ENCODE measurements around the gene SVIL.
"Not testable (repeated sequence)": the region's sequence is repeated elsewhere in the genome, so short reads cannot be mapped to it uniquely, and the experiment has no call there.

The SVIL gene

DNA sequence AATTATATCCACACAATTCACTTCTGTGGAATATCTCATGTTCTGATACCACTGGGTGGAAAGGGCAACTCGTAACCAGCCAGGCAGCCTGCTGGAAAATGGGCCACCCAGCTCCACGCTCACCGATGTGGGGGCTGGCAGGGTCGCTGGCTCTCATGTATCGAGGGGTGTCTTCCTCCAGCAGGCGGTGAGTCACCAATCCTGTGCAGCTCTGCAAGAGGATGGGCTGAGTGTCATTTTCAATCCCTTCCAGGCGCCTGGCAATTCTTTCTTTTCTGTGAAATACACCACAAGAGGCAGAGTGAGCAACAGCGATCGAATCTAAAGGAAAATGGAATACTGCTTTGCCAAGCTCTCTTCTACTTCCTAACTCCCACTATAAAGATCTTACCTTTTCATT lies 80.1 kb downstream of the SVIL start:
- Mint-ChIP-seq H3K4me1 (peaks cover 24% of the 10 kb centered on the region), H3K27ac (no peak overlapping the region), H3K9me3 (no peaks in the 10 kb centered on the region), H3K4me3 (no peak overlapping the region), H3K27me3 (ENCODE audit: low read depth, poor library complexity) (no peaks in the 10 kb centered on the region), H3K36me3 (ENCODE audit: low read depth) (peaks cover 38% of the 10 kb centered on the region)
- TF ChIP-seq, protein P1, sequence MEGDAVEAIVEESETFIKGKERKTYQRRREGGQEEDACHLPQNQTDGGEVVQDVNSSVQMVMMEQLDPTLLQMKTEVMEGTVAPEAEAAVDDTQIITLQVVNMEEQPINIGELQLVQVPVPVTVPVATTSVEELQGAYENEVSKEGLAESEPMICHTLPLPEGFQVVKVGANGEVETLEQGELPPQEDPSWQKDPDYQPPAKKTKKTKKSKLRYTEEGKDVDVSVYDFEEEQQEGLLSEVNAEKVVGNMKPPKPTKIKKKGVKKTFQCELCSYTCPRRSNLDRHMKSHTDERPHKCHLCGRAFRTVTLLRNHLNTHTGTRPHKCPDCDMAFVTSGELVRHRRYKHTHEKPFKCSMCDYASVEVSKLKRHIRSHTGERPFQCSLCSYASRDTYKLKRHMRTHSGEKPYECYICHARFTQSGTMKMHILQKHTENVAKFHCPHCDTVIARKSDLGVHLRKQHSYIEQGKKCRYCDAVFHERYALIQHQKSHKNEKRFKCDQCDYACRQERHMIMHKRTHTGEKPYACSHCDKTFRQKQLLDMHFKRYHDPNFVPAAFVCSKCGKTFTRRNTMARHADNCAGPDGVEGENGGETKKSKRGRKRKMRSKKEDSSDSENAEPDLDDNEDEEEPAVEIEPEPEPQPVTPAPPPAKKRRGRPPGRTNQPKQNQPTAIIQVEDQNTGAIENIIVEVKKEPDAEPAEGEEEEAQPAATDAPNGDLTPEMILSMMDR (IDR thresholded peaks at IDR 0.05) = no peak
- DNase-seq = no peak

DNA sequence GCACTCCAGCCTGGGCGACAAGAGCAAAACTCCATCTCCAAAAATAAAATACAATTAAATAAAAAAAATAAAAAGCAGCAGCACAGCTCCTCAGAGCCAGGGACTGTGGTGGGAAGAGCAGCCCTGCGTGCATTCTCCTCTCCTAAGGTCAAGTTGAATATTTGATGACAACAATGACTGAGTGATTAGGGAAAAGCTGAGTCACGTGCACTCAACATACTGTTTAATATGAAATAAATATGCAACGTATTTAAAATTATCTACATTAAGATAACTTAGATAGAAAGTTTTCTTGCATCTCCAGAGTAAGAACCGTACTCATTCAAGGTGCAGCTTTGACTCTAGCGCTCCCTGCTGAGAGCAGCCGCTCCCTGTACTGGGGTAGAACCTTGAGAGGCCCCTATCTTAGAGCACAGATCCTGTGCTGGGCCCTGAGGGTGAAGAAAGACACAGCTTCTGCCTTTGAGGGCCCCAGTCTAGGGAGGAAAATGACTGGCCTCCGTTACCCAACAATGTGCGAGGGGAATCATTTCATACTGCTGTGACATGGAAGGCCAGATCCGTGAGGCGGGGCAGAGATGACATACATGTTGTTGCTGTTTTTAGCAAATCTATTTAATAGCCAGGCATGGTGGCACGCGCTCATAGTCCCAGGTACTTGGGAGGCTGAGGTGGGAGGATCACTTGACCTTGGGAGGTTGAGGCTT lies 81.1 kb downstream of the SVIL start:
- Mint-ChIP-seq H3K4me3 (no peak overlapping the region), H3K27ac (no peak overlapping the region), H3K36me3 (ENCODE audit: low read depth) (peaks cover 40% of the 10 kb centered on the region), H3K4me1 (peaks cover 23% of the 10 kb centered on the region), H3K27me3 (ENCODE audit: low read depth, poor library complexity) (no peaks in the 10 kb centered on the region), H3K9me3 (no peaks in the 10 kb centered on the region)
- no peak for DNase-seq
- TF ChIP-seq, protein P1 (IDR thresholded peaks at IDR 0.05) = no peak

DNA sequence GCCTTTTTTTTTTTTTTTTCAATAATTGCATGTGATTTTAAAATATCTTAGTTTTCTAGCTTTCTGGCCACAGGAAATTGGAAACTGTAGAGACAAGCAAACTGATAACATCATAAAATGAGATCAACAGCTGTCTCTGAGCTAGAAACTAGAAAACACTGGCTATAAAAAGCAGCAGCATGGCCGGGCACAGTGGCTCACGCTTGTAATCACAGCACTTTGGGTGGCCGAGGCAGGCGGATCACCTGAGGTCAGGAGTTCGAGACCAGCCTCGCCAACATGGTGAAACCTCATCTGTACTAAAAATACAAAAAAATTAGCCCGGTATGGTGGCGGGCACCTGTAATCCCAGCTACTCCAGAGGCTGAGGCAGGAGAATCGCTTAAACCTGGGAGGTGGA lies 81.7 kb downstream of the SVIL start:
- H3K4me1 Mint-ChIP-seq = peaks cover 23% of the 10 kb centered on the region
- not testable (repeated sequence) for H3K27ac Mint-ChIP-seq; H3K27me3 Mint-ChIP-seq (ENCODE audit: low read depth, poor library complexity); H3K4me3 Mint-ChIP-seq; H3K9me3 Mint-ChIP-seq; DNase-seq
- H3K36me3 Mint-ChIP-seq (ENCODE audit: low read depth) = peaks cover 46% of the 10 kb centered on the region

DNA sequence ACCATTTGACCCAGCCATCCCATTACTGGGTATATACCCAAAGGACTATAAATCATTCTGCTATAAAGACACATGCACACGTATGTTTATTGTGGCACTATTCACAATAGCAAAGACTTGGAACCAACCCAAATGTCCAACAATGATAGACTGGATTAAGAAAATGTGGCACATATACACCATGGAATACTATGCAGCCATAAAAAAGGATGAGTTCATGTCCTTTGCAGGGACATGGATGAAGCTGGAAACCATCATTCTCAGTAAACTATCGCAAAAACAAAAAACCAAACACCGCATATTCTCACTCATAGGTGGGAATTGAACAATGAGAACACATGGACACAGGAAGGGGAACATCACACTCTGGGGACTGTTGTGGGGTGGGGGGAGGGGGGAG lies 85.3 kb downstream of the SVIL start:
- not testable (repeated sequence) for H3K9me3 Mint-ChIP-seq, H3K27ac Mint-ChIP-seq

DNA sequence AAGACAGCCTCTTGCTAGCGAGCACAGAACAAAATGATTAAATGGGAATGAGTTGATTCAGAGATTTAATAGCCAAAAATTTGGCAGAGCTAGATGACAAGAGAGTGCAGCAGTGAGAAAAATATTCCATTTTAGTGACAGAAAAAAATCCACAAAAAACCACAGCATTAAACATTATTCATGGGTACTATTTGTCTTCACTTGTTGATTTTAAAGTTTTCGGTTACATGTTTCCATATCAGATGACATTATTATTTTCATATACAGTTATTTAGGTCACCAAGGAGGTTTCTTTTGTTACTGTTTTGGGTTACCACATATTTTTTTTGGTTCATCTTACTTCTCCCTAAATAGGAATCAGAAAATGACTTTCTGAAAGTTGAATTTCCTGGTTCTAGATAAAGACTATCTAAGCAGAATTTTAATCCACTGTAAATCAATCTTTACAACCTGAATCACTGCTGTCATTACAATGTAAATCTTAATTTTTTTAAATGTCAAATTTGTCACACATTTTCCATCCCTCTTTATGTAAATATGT lies 87.9 kb downstream of the SVIL start:
- Mint-ChIP-seq H3K27ac (no peak overlapping the region), H3K27me3 (ENCODE audit: low read depth, poor library complexity) (no peaks in the 10 kb centered on the region)

More for the DNA sequence above, 85.3 kb downstream of the SVIL start:
- not testable (repeated sequence) for H3K27me3 Mint-ChIP-seq (ENCODE audit: low read depth, poor library complexity); DNase-seq; H3K4me3 Mint-ChIP-seq
- Mint-ChIP-seq H3K36me3 (ENCODE audit: low read depth) (peaks cover 41% of the 10 kb centered on the region), H3K4me1 (peaks cover 11% of the 10 kb centered on the region)

DNA sequence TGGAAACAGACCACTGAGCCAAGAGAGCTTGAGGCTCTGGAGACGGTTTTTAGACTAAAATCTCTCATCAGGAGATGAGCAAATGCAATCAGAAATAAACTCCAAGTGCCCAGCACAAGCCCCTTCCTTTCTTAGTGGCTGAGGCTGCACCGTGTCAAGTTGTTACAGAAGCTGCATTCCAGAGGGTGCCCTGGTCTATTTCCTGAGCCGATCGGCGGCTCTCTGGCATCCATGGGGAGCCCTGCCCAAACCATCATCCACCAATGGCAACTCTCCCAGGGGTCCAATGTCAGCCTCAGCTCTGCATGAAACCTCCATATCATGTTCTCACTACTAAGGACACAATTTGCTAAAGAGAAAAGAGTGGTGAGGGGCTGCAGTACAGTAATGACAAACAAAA lies 89.6 kb downstream of the SVIL start:
- H3K9me3 Mint-ChIP-seq = no peaks in the 10 kb centered on the region
- no peak overlapping the region for H3K27ac Mint-ChIP-seq
- peaks cover 20% of the 10 kb centered on the region for H3K36me3 Mint-ChIP-seq (ENCODE audit: low read depth)
- peaks cover 26% of the 10 kb centered on the region for H3K4me1 Mint-ChIP-seq
- DNase-seq = no peak
- no peaks in the 10 kb centered on the region for H3K27me3 Mint-ChIP-seq (ENCODE audit: low read depth, poor library complexity)
- no peak overlapping the region for H3K4me3 Mint-ChIP-seq
- TF ChIP-seq, protein P1 (IDR thresholded peaks at IDR 0.05) = no peak

More for the DNA sequence above, 87.9 kb downstream of the SVIL start:
- Mint-ChIP-seq H3K9me3 (no peaks in the 10 kb centered on the region), H3K4me1 (peaks cover 25% of the 10 kb centered on the region), H3K4me3 (no peak overlapping the region), H3K36me3 (ENCODE audit: low read depth) (peaks cover 29% of the 10 kb centered on the region)
- TF ChIP-seq, protein P1 (IDR thresholded peaks at IDR 0.05) = no peak
- no peak for DNase-seq

DNA sequence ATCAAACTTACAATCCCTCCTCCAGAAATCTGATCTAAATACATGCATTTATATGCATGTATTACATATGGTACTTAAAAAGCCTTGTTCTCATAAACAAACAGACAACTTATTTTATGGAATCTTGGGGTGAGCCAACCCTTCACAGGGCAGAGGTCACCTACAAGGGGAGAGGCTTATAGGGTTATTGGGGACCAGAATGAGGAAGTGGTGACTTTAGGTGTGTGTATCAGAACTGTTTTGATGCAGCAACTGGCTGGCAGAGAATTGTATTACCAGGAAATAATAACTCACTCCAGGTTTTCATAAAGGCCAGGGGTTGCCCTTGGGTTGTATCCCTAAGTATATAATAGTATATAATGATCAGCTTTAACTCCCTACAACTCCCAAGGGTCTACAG lies 91.1 kb downstream of the SVIL start:
- TF ChIP-seq, protein P1 (IDR thresholded peaks at IDR 0.05) = no peak
- no peaks in the 10 kb centered on the region for H3K9me3 Mint-ChIP-seq
- no peaks in the 10 kb centered on the region for H3K27me3 Mint-ChIP-seq (ENCODE audit: low read depth, poor library complexity)
- no peak overlapping the region for H3K4me3 Mint-ChIP-seq
- DNase-seq = no peak
- peaks cover 25% of the 10 kb centered on the region for H3K36me3 Mint-ChIP-seq (ENCODE audit: low read depth)
- H3K4me1 Mint-ChIP-seq = peaks cover 26% of the 10 kb centered on the region
- H3K27ac Mint-ChIP-seq = peak overlapping the region; percentile 1

All from nephron progenitor cell (in vitro differentiated cells).